AG04450 (cell line): Measurements from ENCODE around the gene ELK1. TPM values are rescaled to one million over a fixed set of nuclear protein-coding genes. Genes with fewer than 3 reads are reported as not detected.
A peak's percentile ranks its signal among the peaks of the same experiment; 100 is the strongest.
"Not testable (repeated sequence)": the region's sequence is repeated elsewhere in the genome, so short reads cannot be mapped to it uniquely, and the experiment has no call there.

Experiments
- CTCF ChIA-PET: fragments of 300-600, 350-600 bp; formaldehyde crosslinking; extraction: SDS; loops from one replicate; lab custom pipeline; 2022; ENCODE audit warnings: antibody characterized with exemption, inconsistent platforms; lab: Charles Lee
- POLR2A ChIA-PET: fragments of 350-600 bp; formaldehyde crosslinking; extraction: SDS; loops from one replicate; lab custom pipeline; 2021; ENCODE audit warnings: antibody characterized with exemption, inconsistent platforms; lab: Yijun Ruan, JAX
- DNase-seq: peaks from one replicate; pipeline ENCODE4 v3.0.0-alpha.2; 2011; ENCODE audit warnings: low read depth, low spot score
- H3K27ac ChIP-seq: one replicate; pipeline ENCODE4 v1.5.1; 2012; ENCODE audit warnings: low read depth, low read length, control low read depth
- H3K27me3 ChIP-seq: one replicate; pipeline ENCODE4 v1.6.0; 2012; ENCODE audit warnings: low read length; ENCODE audit not compliant: control insufficient read depth, insufficient read depth
- H3K4me3 ChIP-seq: 2 replicates; pipeline ENCODE4 v1.5.1; 2011; ENCODE audit warnings: mild to moderate bottlenecking, low read depth, low read length, control low read depth
- H3K9me3 ChIP-seq: 2 replicates; pipeline ENCODE4 v1.5.1; 2012; ENCODE audit warnings: low read length; ENCODE audit not compliant: control insufficient read depth, insufficient read depth
- CTCF ChIP-seq: IDR thresholded peaks from 2 replicates; pipeline ENCODE4 v1.5.1; 2011; ENCODE audit warnings: low read depth, low read length, control low read depth, inconsistent platforms
- polyA plus RNA-seq: library from polyadenylated mRNA; depleted of rRNA; stranded (reverse); fragments of >200 nt; gene quantifications from 2 replicates; pipeline ENCODE4 v1.2.3, GENCODE V29; 2011

The ELK1 gene
- polyA plus RNA-seq, 1 experiment, result 22.4 TPM

GRCh38 chrX:47607091-47607490, 43.3 kb downstream of the ELK1 start:
- Histone ChIP-seq H3K4me3 (no peak overlapping the region), H3K27ac (no peak overlapping the region), H3K27me3 (no peaks in the 10 kb centered on the region), H3K9me3 (no peaks in the 10 kb centered on the region)
- ChIA-PET CTCF (no interaction called here), POLR2A (no interaction called here)
- no peak for TF ChIP-seq CTCF
- DNase-seq, result no peak

- 0 out of 2 replicates have a peak, but pooled peaks cover 2% of the 10 kb centered on the region for H3K9me3 ChIP-seq
- H3K27ac ChIP-seq, result no peak overlapping the region
- ChIA-PET POLR2A (no interaction called here), CTCF (no interaction called here)
- TF ChIP-seq CTCF, result no peak
- DNase-seq, result no peak
- no peaks in the 10 kb centered on the region for H3K27me3 ChIP-seq
- no peak overlapping the region for H3K4me3 ChIP-seq
These were observed 45.3 kb downstream of the ELK1 start for GRCh38 chrX:47605024-47605423.

- H3K27me3 ChIP-seq, H3K4me3 ChIP-seq, DNase-seq, H3K9me3 ChIP-seq, CTCF ChIA-PET, POLR2A ChIA-PET, H3K27ac ChIP-seq: not testable (repeated sequence)
These were observed 47.2 kb downstream of the ELK1 start for GRCh38 chrX:47603125-47603524.

- no peak for DNase-seq
- no peak for TF ChIP-seq CTCF
- H3K9me3 ChIP-seq, result 0 out of 2 replicates have a peak, but pooled peaks cover 3% of the 10 kb centered on the region
- CTCF ChIA-PET, result interaction anchor here (1.5 kb wide), 1 partner anchor 56 kb away, joined by 4 read pairs; no protein-coding TSS in a partner anchor
- POLR2A ChIA-PET, result no interaction called here
- no peak overlapping the region for H3K4me3 ChIP-seq
- H3K27ac ChIP-seq, result no peak overlapping the region
- H3K27me3 ChIP-seq, result no peaks in the 10 kb centered on the region
These were observed 53.1 kb downstream of the ELK1 start for GRCh38 chrX:47597222-47597621.

GRCh38 chrX:47596256-47596655, 54.1 kb downstream of the ELK1 start:
- ChIA-PET CTCF (interaction anchor here (2.3 kb wide), 1 partner anchor 48 kb away, joined by 11 read pairs; no protein-coding TSS in a partner anchor), POLR2A (interaction anchor here (0.6 to 1.4 kb wide), 2 partner anchors 14 to 23 kb away, joined by 3 to 5 read pairs; partner anchors contain the start of gene TIMP1)
- Histone ChIP-seq H3K9me3 (0 out of 2 replicates have a peak, but pooled peaks cover 3% of the 10 kb centered on the region), H3K4me3 (no peak overlapping the region), H3K27me3 (no peaks in the 10 kb centered on the region), H3K27ac (peak overlapping the region; percentile 86)
- TF ChIP-seq CTCF, result no peak
- DNase-seq, result no peak
